Fibroblast of the aortic adventitia (primary cell): ENCODE data around the gene EPN1. TPM values are rescaled to one million over a fixed set of nuclear protein-coding genes. Genes with fewer than 3 reads are reported as not detected.

ENCODE experiments used
- DNase-seq: peaks from one replicate; pipeline ENCODE4 v3.0.0-alpha.2; 2010; ENCODE audit warnings: low read depth
- H3K4me3 ChIP-seq: 2 replicates; pipeline ENCODE4 v1.5.1; 2011; ENCODE audit warnings: low read depth, mild to moderate bottlenecking, control low read depth, low read length, moderate library complexity
- CTCF ChIP-seq: IDR thresholded peaks from 2 replicates; pipeline ENCODE4 v1.5.1; 2011; ENCODE audit warnings: mild to moderate bottlenecking, low read length, control low read depth, inconsistent platforms; ENCODE audit not compliant: insufficient read depth
- total RNA-seq: library from RNA; depleted of rRNA; stranded (reverse); fragments of >200 nt; gene quantifications from 2 replicates; pipeline ENCODE4 v1.2.3, GENCODE V29; 2012; ENCODE audit warnings: low replicate concordance

EPN1 gene
- 60.6 and 73.8 TPM in 2 replicates for total RNA-seq

- peak; percentile 94 for DNase-seq
- no peak for TF ChIP-seq CTCF
- H3K4me3 ChIP-seq = peak within 1 kb of the TSS; percentile 91
These were observed at the start of gene EPN1 for GRCh38 chr19:55674841-55675660. Gene EPN1, plus strand, starts transcription at chr19:55675226. Its CDS starts 3,402 bp downstream, at chr19:55678628.

- no peak for TF ChIP-seq CTCF
- no peak overlapping the region for H3K4me3 ChIP-seq
- DNase-seq = no peak
These were observed 48.7 kb upstream of the EPN1 start for GRCh38 chr19:55626350-55626749.

GRCh38 chr19:55632463-55632834, 42.6 kb upstream of the EPN1 start:
- peak; percentile 80 for TF ChIP-seq CTCF
- peak; percentile 98 for DNase-seq
- H3K4me3 ChIP-seq = no peak overlapping the region

DNA sequence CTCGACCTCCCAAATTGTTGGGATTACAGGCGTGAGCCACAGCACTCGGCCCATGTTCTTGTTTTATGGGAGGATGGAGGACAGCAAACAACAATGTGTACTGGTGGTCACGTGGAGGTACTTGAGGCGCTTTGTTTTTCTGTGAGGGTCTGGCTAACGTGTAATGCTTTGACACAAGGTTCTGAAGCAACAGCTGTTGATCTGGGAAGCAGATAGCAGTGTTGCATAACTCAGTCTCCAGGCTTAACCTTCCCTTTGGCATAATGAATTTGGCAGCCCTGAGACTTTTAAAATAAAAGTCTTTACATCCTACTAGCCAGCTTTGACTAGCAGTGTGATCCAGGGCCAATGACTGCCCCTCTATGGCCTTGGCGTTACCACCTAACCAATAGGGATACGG, 41.2 kb upstream of the EPN1 start:
- no peak for TF ChIP-seq CTCF
- no peak overlapping the region for H3K4me3 ChIP-seq
- DNase-seq = peak; percentile 33

GRCh38 chr19:55635334-55635717, 39.7 kb upstream of the EPN1 start:
- H3K4me3 ChIP-seq = peak overlapping the region; percentile 100
- no peak for DNase-seq
- TF ChIP-seq CTCF = no peak

DNA sequence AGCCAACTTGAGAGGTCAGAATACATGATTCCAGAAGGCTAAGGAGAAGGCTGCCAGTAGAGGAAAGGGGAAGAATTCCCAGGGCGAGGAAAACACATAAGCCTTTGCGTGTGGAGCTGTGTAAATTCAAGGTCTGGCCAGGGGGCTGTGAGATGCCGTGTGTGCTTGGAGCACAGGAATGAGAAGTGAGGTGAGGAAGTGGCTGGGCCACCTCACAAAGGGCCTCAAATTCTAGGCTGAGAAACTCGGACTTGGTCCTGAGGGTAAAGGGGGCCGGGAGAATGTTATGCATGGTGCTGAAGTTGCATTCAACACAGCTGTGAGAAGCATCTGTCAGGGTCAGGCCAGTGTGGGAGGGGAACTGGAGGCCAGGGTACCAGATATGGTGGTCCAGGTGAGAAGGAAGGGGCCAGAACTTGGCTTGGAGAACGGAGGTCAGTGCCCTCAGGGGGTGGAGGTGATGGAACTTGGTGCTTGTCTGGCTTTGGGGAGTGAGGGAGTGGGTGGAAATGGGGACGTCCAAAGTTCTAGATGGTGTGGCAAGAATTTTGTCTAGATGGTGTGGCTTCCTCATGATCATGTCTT, 39.1 kb upstream of the EPN1 start:
- DNase-seq = no peak
- TF ChIP-seq CTCF = no peak
- peak overlapping the region; percentile 100 for H3K4me3 ChIP-seq
